ENCODE measurements around the gene COL24A1.
"Not testable (repeated sequence)": the region's sequence is repeated elsewhere in the genome, so short reads cannot be mapped to it uniquely, and the experiment has no call there.

Gene COL24A1

DNA sequence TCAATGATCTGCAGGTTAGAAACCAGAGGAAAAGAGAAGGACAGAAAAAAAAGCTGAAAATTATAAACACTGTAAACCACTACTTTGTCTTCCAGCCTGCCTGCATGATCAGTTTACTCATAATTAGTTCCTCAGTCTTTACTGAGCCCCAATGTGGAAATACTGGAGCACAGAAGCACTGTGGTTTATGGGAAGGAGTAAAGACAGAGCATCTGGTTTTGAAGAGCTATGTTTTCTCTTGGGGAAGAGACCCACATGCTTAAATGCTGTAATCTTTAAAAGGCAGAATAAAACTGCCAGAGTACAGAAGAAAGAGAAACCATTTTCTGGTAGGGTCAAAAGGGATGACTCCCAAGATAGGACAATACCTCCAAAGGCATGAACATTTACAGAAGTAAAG is 289.4 kb downstream of the COL24A1 start:
- DNase-seq = no peak

DNA sequence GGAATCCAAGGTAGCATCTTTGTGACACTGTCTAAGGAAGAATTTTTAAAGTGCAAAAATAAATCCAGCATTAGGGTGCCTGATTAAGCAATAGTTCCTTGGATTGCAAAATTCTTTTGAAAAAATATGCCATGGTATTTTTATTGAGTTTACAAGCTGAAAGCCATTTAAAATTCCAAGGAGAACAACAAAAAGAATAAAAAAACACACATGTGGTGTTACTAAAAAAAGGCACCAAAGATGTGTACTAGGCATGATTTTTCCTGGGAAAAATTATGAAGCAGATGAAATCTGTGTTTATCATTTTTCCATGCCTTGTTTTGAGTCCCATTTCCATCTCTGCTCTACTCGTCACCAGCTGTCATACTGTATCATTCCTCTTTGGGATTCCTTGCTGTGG is 291.4 kb downstream of the COL24A1 start:
- DNase-seq = no peak

DNA sequence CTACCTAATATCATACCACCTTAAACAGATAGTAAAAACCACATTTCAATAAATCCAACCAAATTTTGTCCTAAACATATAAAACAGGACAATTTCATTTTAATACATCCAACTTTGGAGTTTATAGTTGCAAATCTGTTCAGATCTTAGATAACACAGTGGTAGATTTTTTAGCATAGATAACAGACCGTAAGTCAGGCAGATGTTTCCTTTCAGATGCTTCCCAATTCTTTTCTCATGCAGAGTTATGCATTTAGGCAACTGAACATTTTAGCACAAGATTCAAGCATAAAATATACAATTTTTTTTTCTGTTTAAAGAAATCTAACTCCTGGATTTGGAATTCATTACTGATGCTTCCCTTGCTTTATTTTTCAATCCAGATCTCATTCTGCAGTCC is 291.8 kb downstream of the COL24A1 start:
- DNase-seq = no peak

DNA sequence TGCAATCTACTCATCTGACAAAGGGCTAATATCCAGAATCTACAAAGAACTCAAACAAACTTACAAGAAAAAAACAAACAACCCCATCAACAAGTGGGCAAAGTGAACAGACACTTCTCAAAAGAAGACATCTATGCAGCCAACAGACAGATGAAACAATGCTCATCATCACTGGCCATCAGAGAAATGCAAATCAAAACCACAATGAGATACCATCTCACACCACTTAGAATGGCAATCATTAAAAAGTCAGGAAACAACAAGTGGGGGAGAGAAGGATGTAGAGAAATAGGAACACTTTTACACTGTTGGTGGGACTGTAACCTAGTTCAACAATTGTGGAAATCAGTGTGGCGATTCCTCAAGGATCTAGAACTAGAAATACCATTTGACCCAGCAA is 292.9 kb downstream of the COL24A1 start:
- not testable (repeated sequence) for DNase-seq

DNA sequence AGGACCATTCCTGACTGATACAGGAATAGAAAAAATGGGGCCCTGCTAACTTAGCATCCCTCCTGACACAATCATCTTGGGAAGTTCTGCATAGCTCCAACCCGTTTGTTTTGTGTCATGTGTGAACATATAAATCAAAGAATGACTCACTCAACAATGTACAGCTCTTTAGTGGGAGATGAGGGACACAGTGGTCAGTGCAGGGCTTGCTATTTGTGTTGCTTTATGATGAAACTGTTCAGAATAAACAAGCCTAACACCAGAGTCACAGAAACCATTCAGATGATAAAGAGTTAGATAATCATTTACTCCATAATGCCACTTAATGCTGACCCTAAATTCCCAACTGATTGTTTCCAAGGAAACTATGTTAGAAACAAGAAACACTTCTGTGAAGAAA is 294.1 kb downstream of the COL24A1 start:
- no peak for DNase-seq

DNA sequence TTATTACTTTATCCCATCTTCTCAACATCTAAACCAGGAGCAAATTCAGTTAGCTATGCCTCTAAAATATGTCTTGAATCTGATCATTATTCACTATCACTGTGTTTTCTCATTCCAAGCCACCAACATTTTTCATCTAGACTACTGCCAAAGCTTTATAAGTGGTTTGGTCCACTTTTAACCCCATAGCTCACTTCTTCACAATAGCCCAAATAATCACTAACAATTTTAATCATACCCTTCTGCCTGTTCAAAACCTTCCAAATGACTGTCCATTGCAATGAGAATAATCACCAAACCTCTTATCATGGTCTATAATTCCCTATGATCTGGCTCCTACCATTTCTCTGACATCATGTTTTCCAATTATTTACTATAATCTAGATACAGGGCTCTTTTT is 298.6 kb downstream of the COL24A1 start:
- DNase-seq = no peak

DNA sequence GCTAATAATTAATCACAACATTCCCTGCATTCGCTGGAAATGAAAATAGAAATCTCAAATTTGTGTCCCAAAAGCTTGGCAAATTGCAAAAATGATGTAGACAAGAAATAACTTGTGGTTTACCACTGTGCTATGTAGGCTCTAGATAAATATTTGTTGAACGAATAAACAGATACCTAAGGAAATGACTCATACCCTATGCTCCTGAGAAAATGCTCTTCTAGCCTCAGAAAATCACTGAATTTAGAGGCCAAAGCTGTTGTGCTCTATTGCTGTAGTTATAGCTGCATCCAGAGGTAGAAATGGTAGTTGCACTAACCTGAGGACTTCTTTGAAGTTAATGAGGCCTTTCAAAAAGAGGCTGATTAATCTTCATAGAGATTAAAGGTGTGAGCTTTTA is 306.3 kb downstream of the COL24A1 start:
- no peak for DNase-seq

DNA sequence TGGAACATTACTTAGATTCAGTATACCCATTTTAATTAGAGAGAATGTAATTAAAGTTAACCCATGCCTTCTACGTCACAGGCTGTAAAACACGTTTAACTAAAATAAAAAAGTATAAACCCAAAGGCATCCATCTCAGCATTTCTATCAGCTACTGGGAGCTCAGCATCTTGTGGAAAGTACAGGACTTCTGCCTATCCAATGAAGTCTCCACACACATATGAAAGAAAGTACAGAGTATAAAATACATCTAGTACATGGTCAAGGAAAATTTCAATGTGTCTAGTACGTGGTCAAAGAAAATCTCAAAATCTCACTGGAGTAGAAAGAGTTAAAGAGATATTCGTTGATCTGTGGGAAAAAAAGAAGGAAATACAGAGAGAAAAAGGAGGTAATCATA is 306.9 kb downstream of the COL24A1 start:
- no peak for DNase-seq

DNA sequence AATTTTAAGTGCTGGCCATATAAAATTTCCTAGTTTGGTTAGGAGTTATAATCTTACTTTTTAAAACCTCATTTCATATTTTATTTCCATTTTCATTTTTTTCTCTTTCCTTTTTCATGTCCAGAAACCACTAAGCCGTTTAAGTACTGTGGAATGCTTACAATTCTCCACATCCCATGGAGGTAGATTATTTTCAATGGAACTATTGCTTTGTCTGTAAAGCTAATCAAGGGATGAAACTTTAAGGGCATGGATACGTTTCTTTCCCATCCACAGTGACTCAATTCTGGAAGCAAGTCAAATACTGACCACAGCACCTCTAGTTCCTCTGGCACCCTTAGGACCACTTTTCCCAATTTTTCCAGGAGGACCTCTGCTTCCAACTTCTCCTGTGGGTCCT is 309.2 kb downstream of the COL24A1 start:
- DNase-seq = no peak

DNA sequence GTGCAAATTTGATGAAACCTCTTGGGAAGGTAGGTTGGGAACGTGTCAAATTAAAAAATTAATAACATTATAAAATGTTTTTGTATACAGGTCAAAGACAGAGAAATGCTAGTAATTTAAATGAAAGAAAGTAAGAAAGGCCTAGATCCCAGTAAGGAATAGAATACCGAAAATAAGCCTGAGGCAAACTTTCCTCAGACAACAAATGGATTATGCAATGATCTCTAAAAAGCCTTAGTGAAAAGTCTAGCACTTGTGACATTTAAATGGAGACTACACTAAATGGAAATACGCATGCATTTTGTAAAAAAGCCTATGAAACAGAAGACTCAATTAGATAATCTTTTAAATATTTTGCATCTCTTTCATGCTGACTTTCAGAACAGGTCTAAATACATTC is 309.9 kb downstream of the COL24A1 start:
- no peak for DNase-seq

DNA sequence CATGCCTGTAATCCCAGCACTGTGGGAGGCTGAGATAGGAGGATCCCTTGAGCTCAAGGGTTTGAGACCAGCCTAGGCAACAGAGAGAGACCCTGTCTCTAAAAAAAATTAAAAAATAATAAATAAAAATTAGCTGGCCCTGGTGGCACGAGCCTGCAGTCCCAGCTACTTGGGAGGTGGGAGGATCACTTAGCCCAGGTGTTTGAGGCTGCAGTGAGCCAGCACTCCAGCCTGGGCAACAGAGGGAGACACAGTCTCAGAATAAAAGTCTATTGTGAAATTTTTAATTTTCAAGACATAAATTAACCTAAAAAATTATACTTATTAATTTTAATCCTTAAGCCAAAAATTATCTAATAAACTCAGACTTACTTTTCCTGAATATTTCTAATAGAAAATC is 317.1 kb downstream of the COL24A1 start:
- DNase-seq = no peak

DNA sequence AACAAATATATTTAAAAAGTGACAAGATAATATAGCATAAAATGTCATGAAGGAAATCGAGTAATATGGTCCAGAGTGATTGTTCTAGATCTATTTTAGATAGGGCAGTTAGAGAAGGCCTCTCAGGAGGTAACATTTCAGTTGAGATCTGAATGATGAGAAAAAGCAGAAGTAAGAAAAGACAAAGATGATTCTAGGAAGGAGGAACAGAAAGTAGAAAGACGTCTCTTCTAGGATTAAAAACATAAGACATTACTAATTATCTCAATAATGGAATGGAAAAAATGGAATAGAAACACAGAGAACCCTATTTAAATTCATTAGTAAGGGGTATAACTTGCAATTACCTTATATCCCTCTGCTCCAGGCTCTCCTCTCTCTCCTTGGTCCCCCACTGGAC is 318.3 kb downstream of the COL24A1 start:
- DNase-seq = no peak

DNA sequence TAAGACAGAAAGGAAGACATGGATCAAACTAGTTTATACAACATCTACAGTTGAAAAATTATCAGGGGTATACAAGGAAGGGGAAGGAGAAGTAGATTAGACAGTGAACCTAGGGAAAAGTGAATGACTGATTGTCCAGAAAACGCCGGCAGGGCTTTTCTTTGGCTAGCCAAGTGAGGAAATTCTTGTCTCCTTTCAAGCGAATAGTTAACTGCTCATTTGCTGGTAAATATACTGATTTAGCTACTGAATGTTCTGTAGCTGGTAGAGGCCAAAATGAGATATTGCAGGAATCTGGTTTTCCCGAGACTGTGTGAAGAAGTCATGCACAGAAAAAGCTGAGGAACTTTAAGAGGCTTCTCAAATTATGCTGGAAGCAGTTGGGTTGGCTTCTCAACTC is 319.8 kb downstream of the COL24A1 start:
- no peak for DNase-seq

DNA sequence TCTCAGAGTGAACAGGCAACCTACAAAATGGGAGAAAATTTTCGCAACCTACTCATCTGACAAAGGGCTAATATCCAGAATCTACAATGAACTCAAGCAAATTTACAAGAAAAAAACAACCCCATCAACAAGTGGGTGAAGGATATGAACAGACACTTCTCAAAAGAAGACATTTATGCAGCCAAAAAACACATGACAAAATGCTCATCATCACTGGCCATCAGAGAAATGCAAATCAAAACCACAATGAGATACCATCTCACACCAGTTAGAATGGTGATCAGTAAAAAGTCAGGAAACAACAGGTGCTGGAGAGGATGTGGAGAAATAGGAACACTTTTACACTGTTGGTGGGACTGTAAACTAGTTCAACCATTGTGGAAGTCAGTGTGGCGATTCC is 323.4 kb downstream of the COL24A1 start:
- not testable (repeated sequence) for DNase-seq

DNA sequence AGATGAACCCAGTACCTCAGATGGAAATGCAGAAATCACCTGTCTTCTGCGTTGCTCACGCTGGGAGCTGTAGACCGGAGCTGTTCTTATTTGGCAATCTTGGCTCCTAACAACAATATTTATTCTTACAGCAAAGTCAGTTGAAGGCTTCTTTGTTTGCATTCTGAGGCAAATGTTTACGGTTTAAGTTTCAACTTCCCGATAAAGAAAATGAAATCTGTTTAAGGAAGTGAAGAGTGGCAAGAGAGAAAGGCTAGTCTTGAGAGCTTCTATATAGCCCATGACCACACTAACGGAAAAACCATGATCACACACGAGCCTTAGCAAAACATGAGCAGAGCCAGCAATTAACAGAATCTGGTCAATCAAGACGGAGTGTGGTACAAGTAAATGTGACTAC is 325.7 kb downstream of the COL24A1 start:
- DNase-seq = no peak

DNA sequence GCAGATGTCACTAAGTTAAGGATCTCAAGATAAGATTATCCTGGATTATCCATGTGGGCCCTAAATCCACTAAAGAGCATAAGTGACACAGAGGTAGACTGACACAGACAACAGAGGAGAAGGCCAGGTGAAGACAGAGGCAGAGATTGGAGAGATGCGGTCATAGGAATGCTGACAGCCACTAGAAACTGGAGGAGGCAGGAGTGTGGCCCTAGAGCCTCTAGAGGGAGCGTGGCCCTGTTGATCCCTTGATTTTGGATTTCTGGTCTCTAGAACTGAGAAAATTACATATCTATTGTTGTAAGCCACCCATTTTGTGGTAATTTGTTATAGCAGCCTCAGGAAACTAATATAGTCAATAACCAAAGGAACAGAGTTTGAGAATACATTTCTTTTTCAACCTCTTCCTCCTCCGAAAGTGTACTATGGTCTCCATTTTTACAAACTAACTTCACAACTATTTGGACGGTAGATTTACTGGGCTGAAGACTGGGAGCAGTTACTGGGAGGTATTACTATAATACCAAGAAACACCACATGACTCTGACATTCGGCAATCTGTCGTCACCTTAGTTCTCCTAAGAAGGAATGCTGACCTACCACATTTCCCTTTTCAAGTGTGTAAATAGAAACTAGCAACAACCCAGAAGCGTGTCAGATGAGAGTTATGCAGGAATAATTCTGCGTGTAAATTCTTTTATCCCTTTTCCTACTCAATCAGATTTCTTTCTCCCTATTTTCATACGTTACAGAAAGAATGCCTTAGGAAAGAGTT is 332.3 kb downstream of the COL24A1 start:
- no peak for DNase-seq

DNA sequence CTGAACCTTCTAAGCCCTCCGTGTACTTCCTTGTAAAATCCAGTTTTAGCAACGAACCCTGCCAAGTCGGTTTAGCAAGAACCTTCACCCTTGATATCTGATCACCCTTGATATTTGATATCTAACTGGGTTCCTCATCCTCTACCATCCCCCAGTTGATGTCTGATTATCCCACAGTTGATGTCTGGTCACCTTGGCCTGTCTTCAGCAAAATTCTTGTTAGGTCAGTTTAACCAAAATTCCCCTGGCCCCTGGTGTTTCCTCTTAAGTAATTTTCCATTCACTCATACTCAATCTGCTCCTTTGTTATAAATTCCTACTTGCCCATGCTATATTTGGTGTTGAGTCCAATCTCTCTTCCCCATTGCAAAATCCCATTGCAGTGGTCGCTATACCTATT is 333.9 kb downstream of the COL24A1 start:
- no peak for DNase-seq

DNA sequence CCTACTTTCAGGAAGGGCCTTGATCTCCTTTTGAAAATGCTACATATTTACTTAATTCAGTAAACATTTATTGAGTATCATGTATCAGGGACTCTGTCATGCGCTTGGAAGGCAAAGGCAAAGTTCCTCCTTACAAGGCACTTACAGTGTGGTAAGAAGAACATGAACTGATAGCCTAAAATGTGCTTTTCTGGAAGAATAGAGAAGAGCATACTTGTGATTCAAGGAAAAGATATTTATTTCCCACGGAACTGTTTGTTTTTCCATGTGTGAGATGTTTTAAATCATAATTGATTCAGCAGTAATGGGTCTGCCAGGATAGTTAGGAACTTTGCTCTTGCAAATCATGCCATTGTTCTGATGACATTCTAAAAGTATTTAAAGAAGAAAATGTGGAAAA is 338.2 kb downstream of the COL24A1 start:
- DNase-seq = no peak

DNA sequence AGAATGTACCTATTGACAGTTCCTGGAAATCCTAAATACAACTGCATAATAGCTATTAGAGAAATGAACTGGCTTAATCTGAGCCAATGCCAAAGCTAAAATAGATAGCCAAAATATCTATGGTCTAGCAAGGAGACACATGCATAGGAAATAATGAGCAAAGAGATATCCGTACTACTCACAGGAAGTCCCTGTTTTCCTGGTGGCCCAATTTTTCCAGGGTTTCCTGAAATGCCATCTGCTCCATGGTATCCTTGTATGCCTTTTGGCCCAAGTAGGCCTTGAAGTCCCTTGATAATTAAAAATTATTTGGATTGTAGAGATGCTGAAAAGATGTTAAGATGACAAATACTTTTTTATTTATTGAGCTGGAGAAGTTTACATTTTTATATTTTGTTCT is 340.0 kb downstream of the COL24A1 start:
- DNase-seq = no peak

DNA sequence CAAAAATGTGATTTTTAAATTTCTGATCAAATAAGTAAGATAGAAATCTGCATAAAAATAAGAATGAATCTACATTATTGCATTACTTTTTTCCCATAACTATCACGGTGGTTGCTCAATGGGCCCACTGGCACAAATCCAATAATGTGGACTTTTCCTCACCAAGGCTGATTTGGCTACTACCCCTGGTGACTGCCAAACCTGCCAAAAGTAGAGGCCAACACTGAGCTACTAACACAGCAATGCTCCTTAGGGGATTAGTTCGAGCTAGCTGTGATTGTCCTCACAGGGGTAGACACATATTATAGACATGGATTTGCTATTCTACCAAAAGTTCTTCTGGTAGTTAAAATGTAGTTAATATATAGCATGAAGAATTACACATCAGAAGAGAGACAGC is 340.7 kb downstream of the COL24A1 start:
- no peak for DNase-seq

DNA sequence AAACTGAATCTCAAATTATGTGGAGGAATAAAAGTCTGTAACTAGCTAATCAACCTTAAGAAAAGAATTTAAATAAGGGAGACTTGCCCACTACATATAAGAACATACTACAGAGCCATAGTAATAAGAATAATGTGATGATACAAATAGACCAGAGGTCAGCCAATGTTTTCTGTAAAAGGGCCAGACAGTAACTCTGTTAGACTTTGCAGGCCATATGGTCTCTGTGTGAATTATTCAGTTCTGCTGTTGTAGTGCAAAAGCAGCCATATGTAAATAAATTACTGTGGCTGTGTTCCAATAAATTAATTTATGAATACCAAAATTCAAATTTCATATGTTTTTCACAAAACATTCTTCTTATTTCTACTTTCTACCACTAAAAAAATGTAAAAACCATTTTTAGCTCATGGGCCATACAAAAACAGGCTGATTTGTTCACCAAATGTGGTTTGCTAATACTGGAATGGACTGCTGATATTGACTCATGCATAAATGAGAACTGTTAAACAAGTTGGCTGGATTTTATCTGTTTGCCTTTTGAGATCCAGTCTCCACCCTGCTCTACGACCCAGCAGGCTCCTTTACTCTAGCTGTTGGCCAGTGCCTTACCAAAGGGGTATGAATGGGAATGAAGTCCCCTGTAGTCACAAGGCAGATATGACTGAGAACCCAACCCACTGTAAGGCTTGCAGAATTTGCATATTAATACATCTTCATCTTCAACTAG is 350.2 kb downstream of the COL24A1 start:
- DNase-seq = no peak

DNA sequence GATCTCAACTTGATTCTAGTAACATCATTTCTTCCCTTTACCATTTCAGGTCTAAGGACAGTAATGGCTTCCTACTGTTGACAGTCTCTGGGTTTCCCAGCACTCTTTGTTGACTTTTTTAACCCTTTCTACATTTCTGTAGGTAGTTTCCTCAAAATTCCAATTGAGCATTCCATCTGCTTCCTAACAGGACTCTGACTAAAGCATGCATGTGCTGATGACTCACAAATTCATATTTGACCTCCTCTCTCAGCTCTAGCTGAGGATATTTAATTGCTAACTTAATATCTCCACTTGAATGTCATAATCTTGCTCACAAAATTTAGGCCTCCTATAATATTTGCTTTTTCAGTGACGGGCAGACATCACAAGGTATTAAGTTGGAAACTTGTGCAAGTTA is 355.1 kb downstream of the COL24A1 start:
- DNase-seq = no peak

DNA sequence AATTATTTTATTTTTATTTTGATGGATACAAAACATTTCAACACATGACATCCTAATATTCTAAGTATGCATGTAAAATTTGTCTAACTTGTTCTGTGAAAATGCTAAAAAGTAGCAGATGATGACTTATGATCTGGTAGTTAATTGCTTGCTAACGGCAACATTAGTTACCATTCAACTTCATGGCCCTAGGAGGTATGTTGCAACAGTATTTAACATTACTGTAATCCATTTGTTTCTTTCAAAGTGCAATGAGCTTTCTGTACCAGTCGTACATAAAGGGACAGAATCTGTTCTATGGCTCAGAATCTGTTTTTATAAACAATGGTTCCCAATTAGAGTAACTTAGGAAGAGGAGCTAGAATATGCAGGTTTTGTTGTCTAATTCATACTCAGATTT is 356.8 kb downstream of the COL24A1 start:
- no peak for DNase-seq

DNA sequence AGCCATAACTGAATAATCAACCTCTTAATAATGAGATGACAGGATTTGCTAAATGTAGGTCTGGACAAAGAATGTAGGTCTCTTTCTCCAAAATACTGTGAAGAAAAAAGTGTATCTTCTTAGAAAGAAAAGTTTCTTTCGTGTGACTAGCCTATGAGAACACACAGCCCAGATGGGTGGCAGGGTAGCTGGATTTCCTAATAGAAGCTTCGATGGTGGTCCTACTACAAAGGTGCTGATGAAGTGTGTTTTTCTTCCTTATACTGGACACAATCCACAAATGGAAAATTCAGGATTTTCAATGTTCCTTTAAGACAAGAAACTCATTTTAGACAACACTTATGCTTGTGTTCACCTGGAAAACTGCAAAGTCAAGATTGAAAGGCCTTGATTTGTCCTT is 358.2 kb downstream of the COL24A1 start:
- DNase-seq = no peak

DNA sequence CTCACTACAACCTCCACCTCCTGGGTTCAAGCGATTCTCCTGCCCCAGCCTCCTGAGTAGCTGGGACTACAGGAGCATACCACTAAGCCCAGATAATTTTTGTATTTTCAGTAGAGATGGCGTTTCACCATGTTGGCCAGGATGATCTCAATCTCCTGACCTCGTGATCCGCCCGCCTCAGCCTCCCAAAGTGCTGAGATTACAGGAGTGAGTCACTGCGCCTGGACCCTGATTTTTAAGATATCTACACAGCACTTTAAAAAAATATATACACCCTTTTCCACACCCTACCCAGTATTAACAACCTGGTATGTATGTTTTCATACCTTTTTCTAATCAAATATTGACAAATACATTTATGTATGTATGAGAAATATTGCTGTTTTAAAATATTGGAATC is 379.6 kb downstream of the COL24A1 start:
- DNase-seq = not testable (repeated sequence)
